Activated CD8-positive, alpha-beta memory T cell treated with anti-CD3 and anti-CD28 coated beads for 1 hour (primary cell): Measurements from ENCODE around the gene CD300A.
A peak's percentile ranks its signal among the peaks of the same experiment; 100 is the strongest.

Experiments
- DNase-seq, 2 donors: peaks; one replicate each; pipeline ENCODE4 v3.0.0-alpha.2; 2020; ENCODE audit warnings: low read depth in 1 of 2; ENCODE audit errors: extremely low read depth in 1 of 2

CD300A gene

DNA sequence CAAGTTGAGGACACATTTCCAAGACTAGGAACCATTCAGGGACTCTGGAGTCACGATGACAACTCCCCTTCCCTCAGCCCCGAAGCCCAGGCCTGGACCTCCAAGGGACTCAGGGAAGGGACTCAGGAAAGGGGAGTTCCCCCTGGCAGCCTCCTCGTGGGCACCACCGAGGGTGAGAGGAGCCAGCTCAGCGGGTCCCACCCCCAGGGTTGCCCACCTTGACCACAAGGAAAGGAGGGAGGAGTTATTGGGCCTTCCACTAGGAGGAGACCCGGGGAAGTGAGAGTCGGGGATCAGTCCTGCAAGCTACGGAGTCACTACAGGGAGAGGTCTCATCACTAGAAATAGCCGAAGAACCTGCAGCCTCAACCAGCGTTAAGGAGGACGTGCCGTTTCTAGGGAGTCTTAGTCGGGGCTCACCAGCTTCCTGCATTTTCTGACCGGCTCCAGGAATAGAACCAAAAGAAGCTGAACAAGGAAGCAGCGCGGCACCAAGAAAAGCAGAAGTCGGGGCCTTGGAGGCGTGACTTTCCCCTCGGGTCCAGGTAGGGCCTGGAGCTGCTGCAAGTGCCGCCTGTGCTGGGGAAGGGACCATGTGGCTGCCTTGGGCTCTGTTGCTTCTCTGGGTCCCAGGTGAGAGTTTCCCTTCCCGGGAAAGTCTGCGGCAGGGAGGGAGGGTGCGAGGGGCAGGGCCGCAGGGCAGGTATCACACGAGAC lies at the start of gene CD300A:
Gene CD300A, plus strand, starts transcription at position 524 of the 717 bp plus-strand sequence. Its CDS starts 70 bp downstream, at position 594.
- DNase-seq, result no peak

DNA sequence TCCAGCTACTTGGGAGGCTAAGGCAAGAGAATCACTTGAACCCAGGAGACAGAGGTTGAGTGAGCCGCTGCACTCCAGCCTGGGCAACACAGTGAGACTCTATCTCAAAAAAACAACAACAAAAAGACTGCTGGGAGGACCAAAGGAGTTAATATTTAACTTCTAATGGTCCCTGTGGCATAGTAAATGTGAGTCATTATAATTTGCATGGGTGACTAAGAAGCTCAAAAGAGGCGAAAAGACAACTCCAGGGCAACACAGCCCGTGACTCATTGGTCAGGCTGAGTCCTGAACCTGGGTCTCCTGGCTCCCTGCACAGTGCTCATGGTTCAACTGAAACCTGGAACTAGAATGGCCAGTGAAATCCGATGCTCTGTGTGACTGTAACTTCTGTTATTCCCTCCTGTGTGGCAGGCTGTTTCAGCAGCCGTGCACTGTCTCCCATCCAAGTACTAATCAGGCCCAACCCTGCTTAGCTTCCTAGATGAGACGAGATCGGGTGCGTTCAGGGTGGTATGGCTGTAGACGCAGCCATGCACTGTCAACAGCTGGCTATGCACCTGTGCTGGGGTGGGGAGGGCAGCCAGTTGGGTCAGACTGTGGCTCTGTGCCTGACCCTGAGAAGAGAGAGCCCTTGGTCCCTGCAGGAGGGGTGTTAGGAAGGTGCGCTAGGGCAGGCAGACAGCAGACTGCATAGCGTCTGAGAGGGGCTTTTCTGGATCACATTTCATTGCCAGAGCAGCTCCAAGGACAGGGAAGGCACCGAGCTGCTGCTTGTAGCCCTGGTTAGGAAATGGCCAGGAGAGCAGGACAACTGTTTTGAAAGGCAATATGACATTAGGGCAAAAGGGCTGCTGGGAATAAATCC lies 49.0 kb upstream of the CD300A start:
- no peak for DNase-seq

DNA sequence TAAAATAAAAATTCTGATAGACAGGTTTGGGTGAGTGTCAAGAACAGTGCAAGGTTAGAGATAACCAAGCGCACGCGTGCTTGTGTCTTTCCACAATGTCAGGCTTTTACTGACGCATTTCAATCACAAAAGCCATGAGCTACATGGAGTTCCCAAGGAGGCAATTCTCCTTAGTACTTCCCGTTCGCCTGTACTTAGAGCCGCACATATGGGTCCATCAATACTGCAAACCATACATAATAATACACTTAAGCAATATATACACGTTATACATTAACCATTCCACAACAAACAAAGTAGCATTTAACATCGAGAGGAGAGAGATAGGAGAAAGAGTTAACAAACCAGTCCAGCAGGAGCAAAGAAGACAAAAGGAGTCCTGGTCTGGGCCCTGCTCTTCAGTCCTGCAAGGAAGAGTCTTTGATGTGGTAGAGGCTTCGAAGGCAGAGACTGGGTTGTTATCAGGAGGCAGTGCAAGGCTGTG lies 46.5 kb upstream of the CD300A start:
- DNase-seq, result no peak

DNA sequence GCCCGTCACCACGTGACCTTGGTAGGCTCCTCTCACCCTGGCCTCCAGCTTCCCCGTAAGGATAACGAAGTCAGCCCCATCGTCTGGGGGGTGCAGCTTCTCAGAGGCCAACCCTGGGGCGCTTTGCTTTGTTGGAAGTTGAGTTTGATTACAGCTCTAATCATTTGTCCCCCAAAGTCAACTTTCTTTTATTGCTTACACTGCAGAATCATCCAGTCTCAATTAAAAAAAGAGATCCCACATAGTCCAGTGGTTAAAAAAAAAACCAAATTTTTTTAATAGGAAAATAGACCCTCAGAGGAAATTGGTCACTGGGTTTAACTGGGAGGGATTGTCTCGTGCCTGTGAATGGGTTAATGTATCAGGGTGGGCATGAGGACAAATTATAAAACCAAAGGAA lies 42.3 kb upstream of the CD300A start:
- no peak for DNase-seq

DNA sequence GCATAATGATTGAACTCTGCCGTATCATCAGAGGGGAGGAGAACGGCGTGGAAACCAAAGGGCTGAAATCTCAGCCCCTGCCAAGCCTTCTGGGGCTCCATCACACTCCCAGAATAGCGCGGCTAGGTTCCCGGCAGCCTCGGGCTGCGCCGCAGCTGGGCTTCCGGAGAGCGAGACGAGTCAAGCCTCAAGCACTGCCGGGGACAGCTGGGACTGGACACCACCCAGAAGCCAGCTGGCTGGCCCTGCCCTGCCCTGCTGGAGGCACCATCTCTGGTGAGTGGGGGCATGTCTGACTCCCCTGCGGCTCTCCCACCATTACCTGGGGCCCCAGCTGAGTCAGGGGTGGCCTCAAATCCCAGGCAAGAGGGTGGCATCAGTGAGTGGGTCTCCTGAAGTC lies 41.8 kb upstream of the CD300A start:
- no peak for DNase-seq

DNA sequence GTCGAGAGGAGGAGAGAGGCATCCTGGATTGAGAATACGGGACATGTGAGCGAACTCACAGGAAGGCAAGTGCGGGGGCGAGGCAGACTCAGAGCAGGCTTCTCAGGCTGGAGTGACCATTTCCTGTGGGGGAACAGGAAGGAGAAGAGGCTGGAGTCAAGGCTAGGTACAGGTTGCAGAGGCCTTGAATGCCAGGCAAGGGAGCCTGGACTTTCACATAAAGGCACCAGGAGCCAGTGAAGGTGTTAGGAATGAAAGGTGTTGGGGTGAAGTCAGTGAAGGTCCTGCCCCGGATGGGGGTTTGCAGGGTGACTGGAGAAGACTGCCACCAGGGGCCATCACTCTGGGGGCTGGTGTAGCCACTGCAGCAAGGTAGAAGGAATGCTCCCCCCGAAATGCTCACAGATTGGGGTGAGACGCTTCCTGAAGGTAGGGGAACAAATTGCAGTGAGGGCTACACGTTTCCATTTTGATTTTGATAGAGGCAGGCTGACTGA lies 39.8 kb upstream of the CD300A start:
- DNase-seq, result no peak

DNA sequence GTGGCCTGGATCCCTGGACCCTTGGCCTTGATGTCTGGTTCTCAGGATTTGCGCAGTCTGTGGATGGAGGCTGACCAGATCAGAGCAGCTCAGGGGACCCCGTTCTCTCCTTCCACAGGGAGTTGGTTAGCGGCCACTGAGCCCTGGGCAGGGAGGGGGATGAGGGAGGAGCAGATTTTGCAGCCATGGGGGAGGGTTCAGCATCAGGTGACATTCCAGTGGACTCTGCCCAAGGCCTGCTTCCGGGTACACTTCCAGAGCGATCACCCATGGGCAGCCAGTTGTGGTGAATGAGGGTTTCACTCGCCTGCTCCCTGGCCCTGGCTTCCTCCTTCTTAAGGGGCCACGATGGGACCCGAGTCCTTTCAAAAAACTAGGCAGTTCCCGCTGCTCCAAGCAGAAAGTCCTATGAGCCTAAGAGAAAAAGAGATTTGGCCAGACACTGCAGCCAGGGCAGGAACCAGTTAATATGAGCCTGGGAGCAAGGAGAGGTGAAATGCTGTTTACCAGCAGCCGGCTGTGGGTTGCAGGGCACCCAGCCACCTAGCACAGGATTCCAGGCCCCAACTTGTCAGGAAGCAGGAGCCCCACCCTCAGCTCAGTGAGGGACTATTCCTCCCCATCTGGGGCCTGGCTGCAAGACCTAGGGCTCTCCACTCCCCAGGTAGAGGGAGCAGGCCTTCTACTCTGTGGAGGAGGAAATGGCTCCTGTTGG lies 39.2 kb upstream of the CD300A start:
- DNase-seq, result no peak

DNA sequence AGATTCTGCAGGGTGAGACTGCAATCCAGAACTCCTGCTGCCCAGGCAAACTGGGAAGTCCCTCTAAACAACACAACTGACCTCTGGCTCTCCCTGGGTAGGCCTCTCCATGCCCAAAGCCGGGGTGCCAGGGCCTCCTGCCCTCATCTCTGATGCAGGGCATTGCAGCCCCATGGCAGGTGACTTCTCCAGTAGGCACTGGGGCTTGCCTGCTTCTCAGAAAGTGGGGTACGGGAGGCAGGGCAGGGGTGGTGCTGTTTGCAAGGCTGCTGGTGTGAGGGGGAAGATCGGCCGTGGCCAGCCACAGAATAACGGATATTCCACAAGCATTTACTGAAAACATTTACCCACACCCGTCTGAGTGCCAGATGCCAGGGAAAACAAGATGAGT lies 38.7 kb upstream of the CD300A start:
- no peak for DNase-seq

DNA sequence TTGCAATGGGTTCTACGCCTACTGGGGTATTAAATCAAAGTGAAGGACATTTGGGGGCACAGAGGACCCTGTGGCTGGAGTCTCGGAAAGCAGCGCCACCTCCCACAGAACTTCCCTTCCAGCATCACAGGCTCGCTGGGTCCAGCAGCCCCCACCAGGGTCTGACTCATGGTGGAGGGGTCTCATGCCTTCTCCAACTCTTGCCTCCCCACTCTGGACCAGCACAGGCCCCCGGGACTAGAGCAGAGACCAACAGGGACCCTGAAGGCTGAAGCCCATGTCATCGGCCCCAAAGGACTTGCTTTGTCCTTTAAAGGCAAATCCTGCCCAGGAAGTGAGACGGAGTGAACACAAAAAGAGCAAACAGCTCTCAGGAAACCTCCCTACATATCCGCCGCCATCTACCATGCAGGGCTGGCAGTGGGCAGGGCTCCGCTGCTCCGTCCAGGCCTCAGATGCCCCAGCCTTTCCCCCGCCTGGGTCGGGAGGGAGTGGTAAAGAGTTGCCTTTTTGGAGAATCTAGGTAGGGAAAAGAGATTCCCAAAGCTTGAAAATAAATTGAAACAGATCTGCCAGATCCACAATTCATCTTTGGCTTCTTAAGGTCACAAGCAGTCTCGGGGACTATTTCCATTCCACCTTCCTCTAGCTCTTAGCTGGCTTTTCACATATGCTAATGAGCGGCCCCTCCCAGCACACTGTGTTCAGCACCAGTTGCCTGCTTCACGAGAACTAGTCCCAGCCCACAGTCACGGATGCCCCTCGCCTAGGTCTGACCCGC lies 36.6 kb upstream of the CD300A start:
- DNase-seq, result no peak

DNA sequence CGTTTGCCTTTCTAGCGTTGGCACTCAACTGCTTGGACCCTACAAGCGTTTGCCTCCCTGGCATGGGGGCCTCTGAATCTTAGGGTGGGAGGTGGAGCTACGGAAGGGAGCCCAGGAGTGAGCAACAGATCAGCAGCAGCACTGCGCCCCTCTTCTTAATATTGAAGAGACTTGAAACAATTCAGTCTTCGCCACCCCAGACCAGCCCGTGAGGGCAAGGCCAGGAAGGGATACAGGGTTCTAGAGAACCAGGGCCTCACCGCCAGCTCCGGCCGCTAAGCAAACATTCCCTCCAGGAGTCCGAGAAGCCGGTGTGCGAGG lies 36.1 kb upstream of the CD300A start:
- no peak for DNase-seq

DNA sequence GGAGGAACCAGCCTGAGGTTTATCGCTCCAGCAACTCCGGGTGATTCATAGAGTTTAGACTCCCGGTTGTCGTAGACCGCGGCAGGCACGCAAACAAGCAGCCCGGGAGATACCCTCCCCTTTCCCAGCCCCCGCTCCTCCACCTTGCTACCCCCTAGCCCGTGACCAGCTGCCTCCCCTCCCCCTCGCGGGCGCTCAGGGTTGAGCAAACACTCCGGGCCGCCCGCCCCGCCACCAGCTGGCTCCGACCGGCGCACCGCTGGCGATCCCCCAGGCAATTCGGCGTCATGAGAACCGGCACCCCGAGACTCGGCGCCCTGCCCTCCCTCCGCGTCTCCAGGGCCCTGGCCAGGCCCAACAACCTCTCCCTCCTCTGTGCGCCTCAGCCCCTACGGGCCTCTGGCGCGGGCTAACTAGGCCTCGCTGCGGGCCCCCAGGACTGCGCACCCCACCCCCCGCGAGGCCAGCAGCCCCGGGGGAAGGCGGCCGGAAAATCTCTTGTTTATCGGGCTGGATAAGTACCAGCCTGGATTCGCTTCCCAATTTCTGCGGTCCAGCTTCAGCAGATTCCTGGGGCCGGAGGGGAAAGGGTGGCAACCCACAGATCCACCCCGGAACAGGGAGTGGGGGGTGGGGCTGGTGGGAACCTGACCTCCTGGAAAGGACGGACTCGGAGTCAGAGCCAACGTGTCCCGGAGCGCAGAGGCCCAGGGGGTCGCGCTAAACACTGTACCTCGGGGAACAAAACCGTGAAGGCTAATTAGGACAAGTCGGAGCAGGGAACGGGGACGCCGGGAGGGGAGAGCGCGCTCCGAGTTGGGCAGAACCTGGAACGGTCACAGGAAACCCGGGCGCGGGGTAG lies 35.5 kb upstream of the CD300A start:
- DNase-seq, result no peak

DNA sequence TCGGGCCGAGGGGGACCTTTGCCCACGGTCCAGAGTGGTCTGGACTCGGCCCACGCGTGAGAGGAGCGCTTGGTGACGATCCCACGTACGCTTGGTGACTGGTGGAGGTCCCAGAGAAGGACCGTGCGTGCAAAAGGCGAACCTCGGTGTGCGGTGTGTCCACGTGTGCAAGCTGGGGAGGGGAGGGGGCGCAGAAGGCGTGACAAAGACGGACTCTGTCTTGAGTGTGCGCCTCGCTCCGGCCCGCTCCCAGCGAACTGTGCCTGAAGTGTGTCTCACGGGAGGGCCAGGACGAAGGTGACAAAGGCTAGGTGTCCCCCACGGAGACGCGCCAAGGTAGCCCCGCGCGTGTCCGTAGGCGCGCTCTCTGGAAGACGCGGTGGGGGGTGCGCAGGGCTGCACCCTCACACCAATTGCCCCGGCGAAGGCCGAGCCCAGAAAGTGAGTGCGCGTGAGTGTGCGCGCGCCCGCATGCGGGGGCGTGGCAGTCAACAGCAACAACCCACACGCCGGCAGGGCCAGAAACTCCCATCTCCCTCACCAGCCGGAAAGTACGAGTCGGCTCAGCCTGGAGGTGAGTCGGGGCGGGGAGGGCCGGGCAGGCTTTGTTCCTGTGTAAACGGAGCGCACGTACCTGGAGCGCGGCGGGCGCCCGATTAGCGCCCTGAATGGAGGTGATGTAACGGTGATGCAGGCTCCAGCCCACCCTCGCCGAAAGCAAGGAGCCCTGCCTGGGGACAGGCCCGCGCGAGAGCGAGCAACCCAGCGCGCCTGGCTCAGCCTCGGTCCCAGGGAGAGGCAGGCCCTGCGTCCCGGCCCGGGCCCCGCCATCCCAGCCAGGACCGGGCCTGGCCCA lies 34.6 kb upstream of the CD300A start, which contains the start of gene GPRC5C:
Gene GPRC5C, plus strand, starts transcription at position 521 of the 856 bp plus-strand sequence. CDS start 7,689 bp downstream, outside the sequence.
- DNase-seq, result peak in 1 of 2 donors; percentile 25

DNA sequence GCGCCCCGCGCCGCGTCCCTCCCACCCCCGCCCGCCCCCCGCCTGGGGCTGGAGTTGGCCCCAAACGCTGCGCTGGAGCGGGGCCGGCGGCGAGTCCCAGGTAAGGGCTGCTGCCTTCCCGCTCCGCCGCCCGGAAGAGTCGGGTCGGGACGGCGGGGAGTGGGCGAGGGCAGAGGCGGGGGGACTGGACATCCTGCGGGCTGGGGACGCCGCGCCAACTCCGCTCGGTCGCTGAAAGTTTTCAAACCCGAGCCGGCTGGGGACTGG lies 34.1 kb upstream of the CD300A start:
- DNase-seq, result no peak

DNA sequence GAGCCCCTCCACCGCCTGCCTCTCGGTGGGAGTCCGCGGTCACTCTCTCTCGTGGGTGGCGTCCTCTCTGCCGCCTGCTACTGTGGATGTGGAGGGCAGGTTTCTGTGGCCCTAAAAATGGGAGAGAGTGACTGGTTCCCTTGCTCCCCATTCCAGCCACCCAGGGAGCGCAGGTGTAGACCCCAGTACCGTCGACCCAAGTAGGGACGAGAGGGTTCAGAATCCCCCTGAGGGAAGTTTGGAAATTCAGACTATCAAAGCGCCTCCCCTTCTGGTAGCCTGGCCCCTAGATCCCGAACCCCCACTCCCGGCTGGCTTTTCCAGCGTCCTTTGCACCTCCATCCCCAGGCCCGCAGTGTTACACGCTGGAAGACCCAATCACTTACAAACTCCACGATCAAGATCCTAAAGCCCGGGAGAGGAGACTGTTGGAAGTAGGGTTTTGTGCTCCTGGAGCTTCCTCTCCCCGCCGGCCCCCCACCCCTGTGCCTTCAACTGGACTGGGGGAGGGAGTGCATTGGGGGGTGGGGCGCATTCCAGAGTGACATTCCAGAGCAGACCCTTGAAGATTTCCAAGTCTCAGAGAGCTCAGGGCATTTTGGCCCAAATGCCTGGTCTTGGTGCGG lies 33.6 kb upstream of the CD300A start:
- no peak for DNase-seq

DNA sequence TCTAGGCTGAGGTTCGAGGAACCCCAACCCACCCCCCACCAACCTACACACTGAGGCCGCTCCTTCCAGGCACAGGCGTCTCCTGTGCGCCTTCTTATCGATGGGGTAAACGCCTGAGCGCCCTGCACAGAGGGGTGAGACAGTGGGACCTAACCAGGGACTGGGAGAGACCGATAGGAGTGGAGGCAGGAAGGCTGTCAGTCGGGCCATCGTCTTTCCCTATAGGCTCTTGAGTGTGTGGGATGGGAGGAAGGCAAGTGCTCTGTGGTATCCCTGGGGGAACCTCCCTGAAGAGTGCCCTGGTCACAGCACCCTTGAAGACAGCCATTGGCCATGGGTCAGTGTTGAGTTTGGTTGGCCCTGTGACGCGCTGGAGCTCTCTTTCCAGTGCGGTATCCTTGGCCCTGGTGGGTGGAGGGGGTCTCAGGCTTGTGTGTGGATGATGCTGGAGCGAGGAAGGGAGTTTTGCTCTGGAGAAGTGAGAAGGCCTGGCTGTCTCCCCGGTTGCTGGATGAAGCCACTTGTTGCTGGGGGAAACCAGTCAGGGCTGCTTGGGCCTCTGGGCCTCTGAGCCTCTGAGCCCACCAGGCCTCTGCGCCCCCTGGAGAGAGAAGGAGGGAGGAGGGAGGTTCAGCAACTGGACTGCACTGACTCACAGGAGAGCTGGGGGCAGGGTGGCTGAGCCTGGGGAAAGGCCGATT lies 32.9 kb upstream of the CD300A start:
- no peak for DNase-seq

DNA sequence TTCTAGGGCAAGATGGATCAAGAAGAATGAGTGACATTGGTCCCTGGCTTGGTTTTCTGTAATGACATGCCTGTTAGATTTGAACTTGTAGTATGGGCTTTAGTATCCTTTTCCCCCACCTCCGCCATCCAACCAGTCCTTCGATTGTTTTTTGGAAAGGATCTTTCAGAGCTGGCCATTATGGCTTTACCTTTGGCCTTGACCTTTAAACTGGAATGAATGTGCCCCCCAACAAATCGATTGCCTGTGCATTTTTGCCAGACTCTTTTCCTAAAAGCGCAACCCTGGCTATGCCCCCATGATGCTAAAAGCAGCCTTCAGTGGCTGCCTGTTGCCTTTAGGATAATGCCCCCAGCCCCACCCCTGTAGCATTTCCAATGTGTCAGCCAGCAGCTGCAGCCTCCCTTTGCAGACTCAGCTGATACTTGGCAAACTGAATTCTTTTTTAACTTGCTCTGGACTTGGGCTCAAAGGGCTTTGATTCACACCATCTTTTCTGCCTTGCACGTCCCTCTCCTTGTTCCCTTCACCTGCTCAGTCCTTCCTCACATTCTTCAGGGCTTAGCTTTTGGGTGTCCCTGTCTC lies 30.6 kb upstream of the CD300A start:
- no peak for DNase-seq

DNA sequence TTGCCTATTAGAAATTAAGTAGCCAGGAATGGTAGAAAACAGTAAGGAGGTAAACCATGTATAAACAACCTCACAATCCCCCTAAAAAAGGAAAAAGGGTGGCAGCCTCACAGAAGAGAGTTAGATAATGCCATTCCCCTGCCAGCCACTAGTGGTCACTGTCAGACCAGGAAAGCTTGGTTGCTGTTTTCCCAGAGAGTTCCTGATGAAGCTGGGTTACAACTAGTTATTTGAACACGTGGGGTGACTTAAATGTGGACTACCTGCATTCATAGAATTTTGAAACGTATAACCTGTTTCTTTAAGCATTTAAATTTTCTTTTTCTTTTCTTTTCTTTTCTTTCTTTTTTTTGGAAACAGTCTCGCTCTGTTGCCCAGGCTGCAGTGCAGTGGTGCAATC lies 28.7 kb upstream of the CD300A start:
- no peak for DNase-seq
